HG03571 (cell line): ENCODE measurements around the gene CRIP1.

Experiments used
- ATAC-seq: cut with Tn5 transposase; IDR thresholded peaks from one replicate; pipeline ENCODE4 v1.9.1; 2021; ENCODE audit not compliant: unreplicated experiment

The CRIP1 gene

DNA sequence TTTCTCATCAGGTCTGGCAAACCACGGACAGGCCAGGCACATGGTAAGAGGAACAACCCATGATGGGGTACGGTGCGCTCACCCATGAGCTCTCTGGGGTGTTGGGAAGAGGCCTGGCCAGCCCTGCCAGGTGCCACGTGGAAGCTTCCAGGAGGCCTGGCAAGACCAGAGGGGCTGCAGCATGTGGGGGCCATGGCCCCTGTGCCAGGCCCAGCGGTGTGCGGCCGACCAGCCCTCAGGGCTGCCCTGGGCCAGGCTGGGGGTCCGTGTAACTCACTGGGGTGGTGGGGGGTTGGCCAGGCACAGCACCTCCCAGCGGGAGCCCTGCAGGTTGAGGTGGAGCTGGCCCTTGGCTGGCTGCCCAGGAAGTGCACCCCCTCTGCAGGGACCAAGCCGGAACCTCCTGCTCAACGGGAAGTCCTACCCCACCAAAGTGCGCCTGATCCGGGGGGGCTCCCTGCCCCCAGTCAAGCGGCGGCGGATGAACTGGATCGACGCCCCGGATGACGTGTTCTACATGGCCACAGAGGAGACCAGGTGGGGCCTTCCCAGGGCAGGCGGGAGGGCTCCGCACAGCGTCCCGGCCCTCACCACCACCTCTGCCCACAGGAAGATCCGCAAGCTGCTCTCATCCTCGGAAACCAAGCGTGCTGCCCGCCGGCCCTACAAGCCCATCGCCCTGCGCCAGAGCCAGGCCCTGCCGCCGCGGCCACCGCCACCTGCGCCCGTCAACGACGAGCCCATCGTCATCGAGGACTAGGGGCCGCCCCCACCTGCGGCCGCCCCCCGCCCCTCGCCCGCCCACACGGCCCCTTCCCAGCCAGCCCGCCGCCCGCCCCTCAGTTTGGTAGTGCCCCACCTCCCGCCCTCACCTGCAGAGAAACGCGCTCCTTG lies 17.0 kb upstream of the CRIP1 start:
- no peak for ATAC-seq

- no peak for ATAC-seq
Observed at GRCh38 chr14:105470350-105471296, 16.1 kb upstream of the CRIP1 start.

- ATAC-seq, result no peak
Observed at GRCh38 chr14:105471297-105471821, 15.3 kb upstream of the CRIP1 start.

DNA sequence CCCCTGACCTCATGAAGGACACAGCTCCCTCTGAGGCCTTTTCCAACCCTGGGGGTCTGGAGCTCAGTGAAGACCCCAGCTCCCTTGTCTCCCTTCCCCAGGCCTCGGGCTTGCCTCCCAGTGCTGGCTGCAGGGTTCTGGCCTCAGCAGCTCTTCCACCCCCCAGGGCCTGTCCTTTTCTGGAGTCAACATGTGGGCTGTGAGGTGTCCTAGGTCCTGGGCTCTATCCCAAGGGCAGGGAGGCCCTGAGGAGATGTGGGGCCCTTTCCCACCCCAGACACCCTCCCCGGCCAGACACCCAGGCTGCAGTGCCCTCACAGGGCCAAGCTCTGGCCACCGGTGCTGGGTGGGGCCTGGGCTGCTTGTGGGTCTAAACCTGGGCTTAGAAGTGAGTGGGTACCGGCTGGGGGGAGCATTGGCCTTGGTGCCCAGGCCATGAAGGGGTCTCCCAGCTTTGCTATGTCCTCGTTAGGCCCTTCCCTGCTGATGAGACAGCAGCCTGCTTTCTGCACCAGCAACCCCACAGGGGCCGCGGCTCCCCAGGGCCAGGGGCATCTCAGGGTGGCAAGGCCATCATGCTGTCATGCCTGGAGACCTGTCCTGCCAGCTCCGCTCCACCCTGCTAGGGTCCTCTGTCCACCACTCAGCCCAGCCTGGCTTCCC lies 14.7 kb upstream of the CRIP1 start:
- no peak for ATAC-seq

DNA sequence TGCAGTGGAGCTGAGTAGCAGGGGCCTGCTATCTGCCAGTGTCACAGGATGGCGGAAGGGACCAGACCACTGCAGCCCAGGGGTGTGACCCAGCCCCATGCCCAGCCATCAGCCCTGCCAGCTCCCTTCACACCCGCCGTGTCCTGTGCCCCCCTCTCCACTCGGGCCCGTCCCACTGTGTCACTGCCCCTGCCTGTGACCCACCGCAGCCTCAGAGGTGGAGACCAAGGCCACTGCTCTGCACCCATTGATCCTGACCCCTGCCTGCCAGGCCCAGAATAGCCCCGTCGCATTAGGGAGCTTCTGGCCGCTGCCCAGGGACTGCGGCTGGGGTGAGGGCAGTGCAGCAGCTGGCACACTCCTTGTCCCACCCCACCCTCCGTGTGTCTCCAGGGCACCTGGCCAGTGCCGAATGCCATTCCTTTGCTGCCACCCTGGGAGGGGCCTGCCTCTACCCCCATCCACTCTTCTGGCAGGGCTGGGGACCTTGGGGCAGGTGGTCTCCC lies 14.1 kb upstream of the CRIP1 start:
- no peak for ATAC-seq

- ATAC-seq, result no peak
Observed at GRCh38 chr14:105473033-105473676, 13.5 kb upstream of the CRIP1 start.

DNA sequence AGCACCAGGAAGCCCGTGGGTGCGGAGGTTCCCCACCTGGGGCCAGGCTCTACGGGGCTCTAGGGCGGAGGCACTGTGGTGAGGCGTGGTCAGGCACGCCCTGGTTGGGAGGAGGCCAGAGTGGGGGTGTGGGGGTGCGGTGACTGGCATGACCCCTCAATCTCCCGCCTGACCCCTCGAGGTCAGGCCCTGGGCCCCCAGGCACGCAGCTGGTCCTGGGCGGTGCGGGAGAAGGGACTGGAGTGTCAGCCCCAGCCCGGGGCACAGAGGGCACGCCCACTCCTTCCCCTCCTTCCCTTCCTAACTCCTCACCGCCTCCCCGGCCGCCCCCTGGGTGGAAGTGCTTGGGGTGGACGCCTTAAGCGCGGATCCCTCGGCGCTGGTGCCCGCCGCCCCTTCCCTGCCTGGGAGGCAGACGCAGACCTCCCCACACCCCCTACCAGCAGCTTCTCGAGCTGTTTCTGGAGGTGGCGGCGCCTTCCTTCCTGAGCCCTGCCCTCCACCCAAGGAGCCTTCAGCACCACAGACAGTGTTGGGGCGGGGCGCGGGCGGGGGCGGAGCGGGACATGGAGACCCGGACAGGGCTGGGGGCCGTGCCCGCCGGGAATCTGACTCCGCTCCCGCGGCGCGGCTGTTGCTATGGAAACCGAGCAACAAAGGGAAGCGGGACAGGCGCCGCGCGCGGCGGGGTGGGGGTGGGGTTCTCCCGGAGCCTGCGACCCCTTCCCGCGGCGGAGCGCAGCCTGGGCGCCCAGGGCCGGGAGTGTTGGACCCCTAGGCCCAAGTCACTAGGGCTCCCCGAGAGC lies 12.8 kb upstream of the CRIP1 start:
- ATAC-seq, result no peak

DNA sequence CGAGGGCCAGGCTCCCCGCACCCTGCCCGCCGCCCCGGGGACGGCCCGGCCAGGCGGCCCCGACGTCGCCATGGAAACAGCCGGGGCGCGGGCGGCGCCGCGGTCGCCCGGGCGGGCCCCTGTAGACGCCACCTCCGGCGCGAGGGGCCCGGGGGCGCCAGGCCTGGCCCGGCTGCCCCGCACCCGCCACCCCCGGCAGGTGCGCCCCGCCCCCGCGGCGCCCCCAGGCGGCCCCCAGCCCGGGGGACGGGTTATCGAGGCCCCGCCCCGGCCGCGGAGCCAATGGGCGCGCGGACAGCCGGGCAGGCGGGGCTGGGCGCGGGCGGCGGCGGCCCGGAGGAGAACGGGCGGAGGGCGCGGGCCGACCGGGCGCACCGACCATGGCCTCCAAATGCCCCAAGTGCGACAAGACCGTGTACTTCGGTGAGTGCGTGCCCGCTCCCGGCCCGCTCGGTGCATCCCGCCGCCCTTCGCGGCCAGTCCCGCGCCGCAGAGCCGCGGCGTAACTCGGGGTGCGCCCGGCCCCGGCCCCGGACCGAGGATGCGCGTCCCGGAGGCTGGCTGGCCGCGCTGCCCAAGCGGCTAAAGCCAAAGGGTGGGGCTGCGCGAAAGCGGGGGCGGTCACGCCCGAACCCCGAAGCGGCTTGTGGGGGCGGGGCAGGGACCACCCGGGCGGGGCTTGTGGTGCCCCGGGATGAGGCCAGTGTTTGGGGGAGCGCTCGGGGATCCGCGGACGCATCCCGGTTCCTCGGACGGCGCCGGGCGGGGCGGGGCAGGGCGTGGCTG lies 12.0 kb upstream of the CRIP1 start, which contains the start of gene CRIP2:
TSS of gene CRIP2 (plus strand) at position 339 of the 786 bp plus-strand sequence. CDS start at position 381, 42 bp downstream.
- no peak for ATAC-seq

- ATAC-seq, result no peak
Observed at GRCh38 chr14:105475269-105476096, 11.2 kb upstream of the CRIP1 start.

DNA sequence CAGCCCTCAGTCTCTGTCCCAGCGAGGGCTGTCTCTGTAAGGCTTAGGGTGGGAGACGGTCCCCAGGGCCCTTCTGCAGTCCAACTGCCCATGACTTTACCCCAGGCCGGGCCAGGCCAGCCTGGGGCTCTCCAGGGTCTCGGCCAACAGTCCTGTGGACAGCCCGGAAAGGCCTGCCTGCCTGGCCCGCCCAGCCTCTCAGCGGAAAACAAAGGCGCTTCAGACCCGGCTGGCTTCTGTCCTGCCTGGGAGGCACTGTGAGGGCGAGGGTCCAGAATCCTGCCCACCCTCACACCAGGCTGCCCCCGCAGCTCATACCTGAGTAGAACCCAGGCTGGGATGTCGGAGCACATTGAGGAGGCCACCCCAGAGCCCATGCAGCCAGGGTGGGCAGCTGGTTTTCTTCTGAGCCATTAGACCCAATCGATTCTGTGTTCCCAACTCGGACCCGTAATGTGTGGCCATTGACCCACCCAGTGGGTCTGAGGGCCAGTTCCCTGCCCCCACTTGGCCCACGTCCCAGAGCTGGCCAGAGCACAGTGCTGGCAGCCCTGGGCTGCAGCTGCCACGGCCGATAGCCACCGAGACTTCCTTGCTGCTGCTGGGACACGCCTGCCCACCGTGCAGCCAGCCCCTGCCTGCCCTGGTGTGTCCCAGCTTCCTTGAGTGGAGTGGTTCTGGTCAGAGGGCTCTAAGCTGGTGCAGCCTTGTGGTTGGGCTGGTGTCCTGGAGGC lies 10.4 kb upstream of the CRIP1 start:
- ATAC-seq, result no peak

DNA sequence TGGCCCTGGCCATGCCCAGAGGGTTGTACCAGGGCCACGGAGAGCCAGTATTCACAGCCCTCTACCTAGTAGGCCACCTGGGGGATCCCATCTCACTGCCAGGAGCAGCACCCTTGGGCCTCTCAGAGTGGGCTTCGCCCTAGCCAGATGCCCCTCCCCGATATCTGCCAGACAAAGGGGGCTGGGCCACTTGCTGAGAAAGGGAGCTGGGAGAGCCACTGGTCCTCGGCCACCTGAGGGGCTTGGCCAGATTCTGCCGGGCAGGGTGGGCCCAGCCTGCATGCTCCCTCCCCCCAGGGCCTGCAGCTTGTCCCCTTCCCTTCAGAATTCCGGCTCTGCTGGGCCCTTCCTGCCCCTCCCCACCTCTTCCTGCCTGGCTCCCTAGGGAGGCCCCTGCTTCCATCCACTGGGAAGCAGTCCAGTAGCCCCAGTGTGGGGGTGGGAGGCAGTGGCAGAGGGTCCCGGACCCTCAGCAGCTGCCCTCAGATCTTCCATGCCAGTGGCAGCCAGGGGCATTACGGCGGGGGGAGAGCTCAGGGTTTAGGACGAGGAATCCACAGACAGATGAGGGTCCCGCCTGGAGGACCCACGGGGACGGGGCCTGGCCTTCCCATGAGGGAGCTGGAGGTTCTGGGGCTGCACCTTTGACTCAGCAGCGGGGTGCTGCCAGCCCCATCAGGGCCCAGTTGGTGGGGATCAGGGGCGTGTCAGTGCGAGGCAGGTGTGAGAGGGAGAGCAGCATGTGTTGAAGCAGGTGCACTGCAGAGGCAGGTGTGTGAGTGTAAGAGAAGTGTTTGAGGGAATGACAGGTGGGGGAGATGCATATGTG lies 9.6 kb upstream of the CRIP1 start:
- no peak for ATAC-seq

DNA sequence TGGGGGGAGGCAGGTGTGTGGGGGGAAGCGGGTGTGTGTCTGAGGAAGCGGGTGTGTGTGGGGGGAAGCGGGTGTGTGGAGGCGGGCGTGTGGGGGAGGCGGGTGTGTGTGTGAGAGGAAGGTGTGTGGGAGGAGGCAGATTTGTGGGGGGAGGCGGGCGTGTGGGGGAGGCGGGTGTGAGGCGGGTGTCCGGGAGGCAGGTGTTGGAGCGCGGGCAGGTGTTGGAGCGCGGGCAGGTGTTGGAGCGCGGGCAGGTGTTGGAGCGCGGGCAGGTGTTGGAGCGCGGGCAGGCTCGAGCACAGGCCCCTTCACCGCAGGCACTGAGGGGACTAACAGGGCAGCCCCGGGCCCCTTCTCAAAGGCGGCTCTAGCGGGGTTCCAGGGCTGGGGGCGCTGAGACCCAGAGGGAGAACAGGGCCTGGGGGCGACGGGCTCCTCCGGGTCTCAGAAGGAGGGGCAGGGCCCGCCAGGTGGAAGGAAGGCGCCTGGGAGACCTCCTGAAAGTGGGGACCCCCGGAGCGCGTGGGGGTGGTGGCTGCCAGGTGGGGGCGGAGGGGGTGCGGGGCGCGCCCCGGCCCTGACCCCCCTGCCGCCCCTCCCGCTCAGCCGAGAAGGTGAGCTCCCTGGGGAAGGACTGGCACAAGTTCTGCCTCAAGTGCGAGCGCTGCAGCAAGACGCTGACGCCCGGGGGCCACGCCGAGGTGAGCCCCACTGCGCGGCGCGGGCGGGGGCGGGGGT lies 8.9 kb upstream of the CRIP1 start:
- ATAC-seq, result no peak

GRCh38 chr14:105478398-105479251 lies 8.1 kb upstream of the CRIP1 start:
- no peak for ATAC-seq

DNA sequence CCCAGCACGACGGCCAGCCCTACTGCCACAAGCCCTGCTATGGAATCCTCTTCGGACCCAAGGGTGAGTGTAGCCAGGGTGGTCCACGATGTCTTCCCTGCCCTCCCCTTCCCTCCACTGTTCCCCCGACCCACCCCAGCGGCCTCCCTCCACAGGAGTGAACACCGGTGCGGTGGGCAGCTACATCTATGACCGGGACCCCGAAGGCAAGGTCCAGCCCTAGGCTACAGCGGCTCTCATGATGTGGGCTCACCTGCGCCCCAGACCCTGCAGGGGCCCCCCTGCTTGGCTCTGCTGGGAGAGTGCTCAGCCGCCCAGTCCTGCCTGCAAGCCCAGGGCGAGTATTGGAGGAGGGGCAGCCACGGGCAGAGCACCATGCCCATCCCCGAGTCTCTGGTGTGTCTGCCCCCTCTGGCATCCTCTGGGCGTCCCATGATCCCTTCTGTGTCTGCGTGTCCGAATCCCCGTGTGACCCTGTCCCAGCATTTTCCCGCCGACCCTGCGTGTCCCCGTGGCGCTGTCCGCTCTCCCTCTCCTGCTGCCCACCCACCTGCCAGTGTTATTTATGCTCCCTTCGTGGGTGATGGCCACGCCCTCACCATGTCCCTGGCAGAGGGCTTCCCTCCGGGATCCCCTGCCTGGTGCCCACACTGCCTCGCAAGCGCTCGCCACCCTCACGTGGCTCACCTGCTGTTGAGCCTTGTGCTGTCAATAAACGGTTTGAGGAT lies 7.1 kb upstream of the CRIP1 start:
- no peak for ATAC-seq
